PFSK-1 (cell line): Measurements from ENCODE around the gene MAGI2.

Source experiments
- FOXP2 ChIP-seq: optimal IDR thresholded peaks from 2 replicates; pipeline ENCODE3; 2011; ENCODE audit warnings: borderline replicate concordance, control low read depth, inconsistent platforms; ENCODE audit not compliant: insufficient read depth; ENCODE audit errors: extremely low read length, extremely low read depth
- POLR2AphosphoS5 ChIP-seq: IDR thresholded peaks from 2 replicates; pipeline ENCODE4 v1.6.1; 2012; ENCODE audit warnings: low read depth, mild to moderate bottlenecking, control low read depth, low read length, moderate library complexity
- REST ChIP-seq, 2 experiments: IDR thresholded peaks; 2 replicates each; pipeline versions ENCODE4 v1.6.1 to v1.8.0; 2011 to 2012; ENCODE audit warnings: low read depth in 2 of 2, low read length in 2 of 2, control low read depth in 1 of 2, inconsistent platforms in 1 of 2, mild to moderate bottlenecking in 1 of 2, moderate library complexity in 1 of 2; ENCODE audit not compliant: insufficient read depth in 1 of 2
- SIN3A ChIP-seq: IDR thresholded peaks from 2 replicates; pipeline ENCODE4 v1.6.1; 2012; ENCODE audit warnings: mild to moderate bottlenecking, low read length, moderate library complexity, borderline replicate concordance; ENCODE audit not compliant: insufficient read depth
- TAF1 ChIP-seq: IDR thresholded peaks from 2 replicates; pipeline ENCODE4 v1.6.1; 2012; ENCODE audit warnings: low read length, control low read depth, borderline replicate concordance; ENCODE audit not compliant: insufficient read depth

MAGI2 gene

GRCh38 chr7:78499283-78499682 lies 954.2 kb downstream of the MAGI2 start:
- TF ChIP-seq TAF1 (no peak), REST (IDR thresholded peaks at IDR 0.05; ENCODE audit: insufficient read depth in 1 of 2, low read depth in 2 of 2, low read length in 2 of 2) (no peak), POLR2AphosphoS5 (no peak), SIN3A (no peak), FOXP2 (no peak)

- TF ChIP-seq POLR2AphosphoS5: no peak
- no peak for TF ChIP-seq SIN3A
- no peak for TF ChIP-seq REST (IDR thresholded peaks at IDR 0.05; ENCODE audit: insufficient read depth in 1 of 2, low read depth in 2 of 2, low read length in 2 of 2)
- TF ChIP-seq FOXP2: no peak
- TF ChIP-seq TAF1: no peak
Observed at GRCh38 chr7:78497728-78498427, 955.6 kb downstream of the MAGI2 start.

- no peak for TF ChIP-seq TAF1
- TF ChIP-seq REST (IDR thresholded peaks at IDR 0.05; ENCODE audit: insufficient read depth in 1 of 2, low read depth in 2 of 2, low read length in 2 of 2): no peak
- no peak for TF ChIP-seq FOXP2
- no peak for TF ChIP-seq POLR2AphosphoS5
- no peak for TF ChIP-seq SIN3A
Observed at GRCh38 chr7:78496096-78496630, 957.3 kb downstream of the MAGI2 start.

- TF ChIP-seq FOXP2 (no peak), SIN3A (no peak), REST (IDR thresholded peaks at IDR 0.05; ENCODE audit: insufficient read depth in 1 of 2, low read depth in 2 of 2, low read length in 2 of 2) (no peak), POLR2AphosphoS5 (no peak), TAF1 (no peak)
Observed at GRCh38 chr7:78493401-78493800, 960.1 kb downstream of the MAGI2 start.
